ENCODE data around the gene CHMP4B.

Gene CHMP4B

GRCh38 chr20:33783818-33784217 is 27.3 kb upstream of the CHMP4B start:
- TF ChIP-seq, protein P1, sequence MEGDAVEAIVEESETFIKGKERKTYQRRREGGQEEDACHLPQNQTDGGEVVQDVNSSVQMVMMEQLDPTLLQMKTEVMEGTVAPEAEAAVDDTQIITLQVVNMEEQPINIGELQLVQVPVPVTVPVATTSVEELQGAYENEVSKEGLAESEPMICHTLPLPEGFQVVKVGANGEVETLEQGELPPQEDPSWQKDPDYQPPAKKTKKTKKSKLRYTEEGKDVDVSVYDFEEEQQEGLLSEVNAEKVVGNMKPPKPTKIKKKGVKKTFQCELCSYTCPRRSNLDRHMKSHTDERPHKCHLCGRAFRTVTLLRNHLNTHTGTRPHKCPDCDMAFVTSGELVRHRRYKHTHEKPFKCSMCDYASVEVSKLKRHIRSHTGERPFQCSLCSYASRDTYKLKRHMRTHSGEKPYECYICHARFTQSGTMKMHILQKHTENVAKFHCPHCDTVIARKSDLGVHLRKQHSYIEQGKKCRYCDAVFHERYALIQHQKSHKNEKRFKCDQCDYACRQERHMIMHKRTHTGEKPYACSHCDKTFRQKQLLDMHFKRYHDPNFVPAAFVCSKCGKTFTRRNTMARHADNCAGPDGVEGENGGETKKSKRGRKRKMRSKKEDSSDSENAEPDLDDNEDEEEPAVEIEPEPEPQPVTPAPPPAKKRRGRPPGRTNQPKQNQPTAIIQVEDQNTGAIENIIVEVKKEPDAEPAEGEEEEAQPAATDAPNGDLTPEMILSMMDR (conservative IDR thresholded peaks at IDR 0.05) = no peak
- TF ChIP-seq ZFX (IDR thresholded peaks at IDR 0.05) = no peak
- no peak overlapping the region for H3K27ac ChIP-seq

DNA sequence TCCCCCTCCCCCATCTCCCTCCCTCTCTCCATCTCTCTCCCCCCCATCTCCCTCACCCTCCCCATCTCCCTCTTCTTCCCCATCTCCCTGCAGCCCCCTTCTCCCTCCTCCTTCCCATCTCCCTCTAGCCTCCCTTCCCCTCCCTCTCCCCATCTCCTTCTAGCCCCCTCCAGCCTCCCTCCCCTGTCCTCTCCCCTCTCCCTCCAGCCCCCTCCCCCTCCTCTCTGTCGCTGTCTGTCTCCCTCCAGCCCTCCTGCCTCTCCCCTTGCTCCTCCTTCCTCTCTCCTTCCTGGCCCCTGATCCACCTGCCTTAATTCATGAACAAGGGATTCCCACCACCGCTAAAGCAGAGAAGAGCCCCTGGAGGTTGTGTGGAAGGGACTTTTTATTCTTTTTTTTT is 26.9 kb upstream of the CHMP4B start:
- H3K27ac ChIP-seq = no peak overlapping the region
- TF ChIP-seq ZFX (IDR thresholded peaks at IDR 0.05) = no peak
- TF ChIP-seq, protein P1 (conservative IDR thresholded peaks at IDR 0.05) = no peak

DNA sequence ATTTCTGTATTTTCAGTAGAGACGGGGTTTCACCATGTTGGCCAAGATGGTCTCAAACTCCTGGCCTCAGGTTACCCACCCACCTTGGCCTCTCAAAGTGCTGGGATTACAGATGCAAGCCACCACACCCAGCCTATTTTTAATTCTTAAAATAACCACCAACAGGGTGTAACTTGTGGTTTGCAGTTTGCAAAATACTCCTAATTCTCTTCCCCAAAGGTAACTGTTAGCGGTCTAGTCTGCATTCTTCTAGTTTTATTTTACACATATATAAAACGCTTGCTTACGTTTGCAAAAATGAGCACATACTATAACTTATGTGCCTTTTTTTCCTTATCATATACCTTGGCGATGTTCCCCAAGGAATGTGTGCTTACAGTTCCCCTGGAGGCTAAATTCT is 25.6 kb upstream of the CHMP4B start:
- no peak overlapping the region for H3K27ac ChIP-seq
- no peak for TF ChIP-seq ZFX (IDR thresholded peaks at IDR 0.05)
- TF ChIP-seq, protein P1 (conservative IDR thresholded peaks at IDR 0.05) = no peak

DNA sequence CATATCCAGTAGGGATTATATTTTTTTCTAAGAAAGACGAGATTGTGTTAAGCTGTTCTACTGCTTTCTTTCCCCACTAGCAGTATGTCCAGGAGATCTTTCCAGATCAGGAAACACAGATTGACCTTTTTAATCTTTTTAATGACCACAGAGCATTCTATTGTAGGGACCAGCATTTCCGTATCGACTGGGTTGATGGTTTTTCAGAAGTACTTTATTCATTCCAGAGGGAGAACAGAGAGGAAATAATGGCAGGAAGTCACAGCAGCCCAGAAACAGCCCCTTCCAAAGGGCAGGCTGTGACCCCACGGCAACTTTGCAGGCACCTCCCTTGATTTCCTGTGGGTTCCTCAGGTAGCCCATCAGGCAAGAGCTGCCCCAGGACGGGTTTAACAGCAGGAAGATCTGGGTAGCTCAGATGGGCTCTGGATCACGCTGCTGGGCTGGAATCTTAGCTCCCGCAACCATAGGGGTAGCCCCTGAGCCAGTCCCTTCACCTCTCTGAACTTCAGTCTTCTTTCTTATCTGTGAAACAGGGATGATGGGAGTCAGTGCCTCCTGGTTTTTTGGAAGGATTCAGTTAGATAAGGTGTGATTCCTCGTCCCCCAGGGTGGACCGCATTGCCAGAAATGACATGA is 23.8 kb upstream of the CHMP4B start:
- H3K27ac ChIP-seq = no peak overlapping the region
- TF ChIP-seq, protein P1 (conservative IDR thresholded peaks at IDR 0.05) = no peak
- TF ChIP-seq ZFX (IDR thresholded peaks at IDR 0.05) = no peak

DNA sequence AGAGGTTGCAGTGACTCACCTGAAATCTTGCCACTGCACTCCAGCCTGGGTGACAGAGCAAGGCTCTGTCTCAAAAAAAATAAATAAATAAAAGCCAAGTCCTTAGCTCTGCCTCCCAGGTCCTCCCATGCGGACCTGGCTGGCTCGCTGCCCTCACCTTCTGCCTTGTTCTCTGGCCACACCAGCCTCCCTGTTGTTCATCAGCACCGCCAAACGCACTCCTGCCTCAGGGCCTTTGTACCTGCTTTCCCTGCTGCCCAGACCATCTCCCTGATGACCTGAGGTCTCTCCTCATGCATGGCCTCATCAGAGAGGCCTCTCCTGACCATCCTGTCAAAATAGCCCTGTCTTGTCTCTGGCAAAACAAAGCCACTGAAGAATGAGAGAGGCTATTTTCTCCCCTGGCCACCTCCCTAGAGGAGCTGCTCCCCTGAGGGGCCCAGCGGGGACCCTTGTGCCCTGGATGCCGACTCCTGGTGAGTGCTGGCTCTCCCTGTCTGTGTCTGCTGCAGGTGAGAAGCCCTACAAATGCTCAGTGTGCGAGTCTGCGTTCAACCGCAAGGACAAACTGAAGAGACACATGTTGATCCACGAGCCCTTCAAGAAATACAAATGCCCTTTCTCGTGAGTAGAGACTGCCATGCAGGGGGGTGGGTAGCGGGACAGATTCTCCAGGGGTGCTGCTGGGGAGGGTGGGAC is 22.6 kb upstream of the CHMP4B start:
- TF ChIP-seq, protein P1 (conservative IDR thresholded peaks at IDR 0.05) = no peak
- TF ChIP-seq ZFX (IDR thresholded peaks at IDR 0.05) = no peak
- H3K27ac ChIP-seq = peak overlapping the region; percentile 86

- TF ChIP-seq ZFX (IDR thresholded peaks at IDR 0.05) = peak; percentile 47; the same call in 1 of the 2 replicates
- TF ChIP-seq, protein P1 (conservative IDR thresholded peaks at IDR 0.05) = no peak
Measured at GRCh38 chr20:33789109-33789857, 21.9 kb upstream of the CHMP4B start.

DNA sequence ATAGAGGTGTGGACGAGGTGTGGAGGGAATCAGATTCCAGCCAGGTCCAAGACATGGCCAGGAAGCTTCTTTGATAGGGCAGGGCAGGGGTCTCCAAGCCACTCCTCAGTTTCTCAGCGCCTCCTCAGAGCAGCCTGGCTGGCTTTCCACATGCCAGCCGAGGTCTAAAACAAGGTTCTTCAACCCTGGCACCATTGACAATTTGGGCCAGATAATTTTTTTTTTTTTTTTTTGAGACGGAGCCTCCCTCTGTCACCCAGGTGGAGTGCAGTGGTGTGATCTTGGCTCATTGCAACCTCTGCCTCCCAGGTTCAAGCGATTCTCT is 21.3 kb upstream of the CHMP4B start:
- TF ChIP-seq, protein P1 (conservative IDR thresholded peaks at IDR 0.05) = no peak
- TF ChIP-seq ZFX (IDR thresholded peaks at IDR 0.05) = no peak
- peak overlapping the region; percentile 86 for H3K27ac ChIP-seq

More at GRCh38 chr20:33789109-33789857, 21.9 kb upstream of the CHMP4B start:
- peak overlapping the region; percentile 86 for H3K27ac ChIP-seq
